GM12878 (cell line): ENCODE data around the gene ERFL. TPM values are rescaled to one million over a fixed set of nuclear protein-coding genes. Genes with fewer than 3 reads are reported as not detected.

Experiments
- ATF2 ChIP-seq: IDR thresholded peaks from 2 replicates; pipeline ENCODE4 v1.6.1; 2012; ENCODE audit warnings: low read length, inconsistent platforms
- DPF2 ChIP-seq: fragments of 450-650 bp; IDR thresholded peaks from 2 replicates; pipeline ENCODE4 v1.6.1; 2017; ENCODE audit warnings: mild to moderate bottlenecking
- JUND ChIP-seq: IDR thresholded peaks from 2 replicates; pipeline ENCODE4 v1.6.1; 2012; ENCODE audit warnings: low read depth, mild to moderate bottlenecking, low read length, improper control_type of control experiment, moderate library complexity
- MEF2A ChIP-seq: IDR thresholded peaks from 2 replicates; pipeline ENCODE4 v1.6.1; 2011; ENCODE audit warnings: low read depth, mild to moderate bottlenecking, low read length, moderate library complexity; ENCODE audit not compliant: insufficient read depth
- MEF2B ChIP-seq: fragments of 450-650 bp; IDR thresholded peaks from 2 replicates; pipeline ENCODE4 v1.6.1; 2018; ENCODE audit warnings: mild to moderate bottlenecking, moderate library complexity; ENCODE audit not compliant: partially characterized antibody, poor library complexity, severe bottlenecking
- NFXL1 ChIP-seq: fragments of 450-650 bp; IDR thresholded peaks from 2 replicates; pipeline ENCODE4 v1.6.1; 2017; ENCODE audit warnings: antibody characterized with exemption, mild to moderate bottlenecking, borderline replicate concordance
- POLR2AphosphoS5 ChIP-seq: IDR thresholded peaks from 2 replicates; pipeline ENCODE4 v1.6.1; 2011; ENCODE audit warnings: mild to moderate bottlenecking, low read length, inconsistent platforms
- SKIL ChIP-seq: fragments of 450-650 bp; IDR thresholded peaks from 2 replicates; pipeline ENCODE4 v1.6.1; 2017; ENCODE audit warnings: mild to moderate bottlenecking, low read depth, inconsistent platforms; ENCODE audit not compliant: poor library complexity, severe bottlenecking
- SMAD5 ChIP-seq: IDR thresholded peaks from 2 replicates; pipeline ENCODE4 v1.6.1; 2016; ENCODE audit warnings: antibody characterized with exemption, low read depth
- TAF1 ChIP-seq: IDR thresholded peaks from 2 replicates; pipeline ENCODE4 v1.6.1; 2011; ENCODE audit warnings: mild to moderate bottlenecking, low read depth, low read length, borderline replicate concordance
- TCF12 ChIP-seq: IDR thresholded peaks from 2 replicates; pipeline ENCODE4 v1.6.1; 2011; ENCODE audit warnings: low read depth, mild to moderate bottlenecking, low read length
- USF2 ChIP-seq: IDR thresholded peaks from 2 replicates; pipeline ENCODE4 v1.6.1; 2011; ENCODE audit warnings: low read depth, low read length, improper control_type of control experiment, borderline replicate concordance
- ZBTB40 ChIP-seq: fragments of 450-650 bp; IDR thresholded peaks from 2 replicates; pipeline ENCODE4 v1.6.1; 2016; ENCODE audit warnings: mild to moderate bottlenecking, moderate library complexity, borderline replicate concordance
- polyA plus RNA-seq, 11 experiments: library from polyadenylated mRNA; depleted of rRNA in 4 of 11; unstranded in 6 of 11; stranded (reverse) in 5 of 11; fragments of >200 nt; fragmentation: Nextera tagmentation in 4 of 11; fragmentation: Illumina TruSeq in 1 of 11; extraction: Ambion mirVana in 4 of 11; extraction: Trizol in 1 of 11; gene quantifications; 1 replicate in 1 of 11; 2 replicates in 10 of 11; pipeline versions ENCODE4 v1.2.1 to v1.2.3, GENCODE V29; 2011 to 2016; ENCODE audit warnings: inconsistent platforms in 2 of 11, missing spikeins in 2 of 11, low read depth in 1 of 11
- total RNA-seq, 4 experiments: library from RNA; depleted of rRNA in 3 of 4; stranded (reverse); fragments of >200 nt in 3 of 4; fragmentation: Illumina TruSeq in 1 of 4; extraction: Trizol in 1 of 4; gene quantifications; 2 replicates each; pipeline versions ENCODE4 v1.2.1 to v1.2.3, GENCODE V29; 2013 to 2021
- TF ChIP-seq, protein P1 (sequence below): IDR thresholded peaks from 2 replicates; pipeline ENCODE4 v1.6.1; 2012; ENCODE audit warnings: low read depth, low read length, improper control_type of control experiment

Gene ERFL
- total and polyA plus RNA-seq, 10 of the 15 experiments (the other 5 are each of a cell fraction or from before 2014, with no cell fraction given): 0.04 to 0.10 (median 0.05) TPM; not detected in 7

DNA sequence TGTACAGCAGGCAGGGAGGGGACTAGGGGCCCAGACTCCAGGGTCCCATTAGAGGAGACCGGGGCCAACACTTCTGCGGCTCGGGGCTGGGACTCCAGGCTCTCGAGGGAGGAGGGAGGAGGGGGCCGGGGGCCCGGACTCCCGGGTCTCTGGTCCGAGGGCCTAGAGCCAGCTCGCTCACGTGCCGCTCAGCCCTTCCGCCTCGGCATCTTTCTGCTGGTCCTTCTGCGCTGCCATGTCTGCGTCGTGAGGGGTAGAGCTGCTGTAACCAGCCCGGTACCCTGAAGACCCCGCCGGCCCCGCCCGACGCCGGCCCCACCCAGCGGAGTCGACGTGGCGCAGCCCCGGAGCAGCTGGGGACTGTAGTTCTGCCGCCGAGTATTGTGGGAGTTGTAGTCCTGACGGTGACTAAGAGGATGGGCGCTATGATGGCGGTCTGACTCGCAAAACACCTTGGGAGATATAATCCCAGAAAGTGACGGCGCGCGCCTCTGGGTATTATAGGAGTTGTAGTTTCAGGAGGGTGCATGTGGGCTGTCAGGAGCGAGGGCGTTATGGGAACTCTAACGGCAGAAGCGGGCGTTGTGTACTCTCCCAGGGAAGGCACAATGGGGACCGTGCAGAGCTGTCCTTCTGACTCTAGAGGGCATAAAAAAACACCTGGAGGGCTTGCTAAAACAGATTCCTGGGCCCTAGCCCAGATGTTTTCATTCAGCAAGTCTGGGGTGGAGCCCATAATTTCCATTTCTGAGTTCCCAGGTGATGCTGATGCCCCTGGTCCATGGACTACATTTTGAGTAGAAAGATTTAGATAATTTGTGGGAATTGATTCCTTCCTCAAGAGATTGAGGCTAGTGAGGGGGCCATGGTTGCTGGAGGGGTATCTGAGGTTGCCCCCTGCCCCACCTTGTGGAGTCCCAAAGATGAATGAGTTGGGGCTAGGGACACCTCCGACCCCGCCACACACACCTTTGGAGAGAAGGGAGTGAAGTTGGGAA lies 31.1 kb upstream of the ERFL start, which contains the start of gene RABAC1 (continued):
- TF ChIP-seq SKIL: no peak
- 0 out of 2 replicates have a peak, but pooled peaks have one; percentile 27 for TF ChIP-seq TAF1
- 0 out of 2 replicates have a peak, but pooled peaks have one; percentile 63 for TF ChIP-seq TCF12
- TF ChIP-seq DPF2: no peak
- TF ChIP-seq POLR2AphosphoS5: no peak
- TF ChIP-seq USF2: no peak
- no peak for TF ChIP-seq NFXL1
- TF ChIP-seq SMAD5: no peak
- TF ChIP-seq, protein P1, sequence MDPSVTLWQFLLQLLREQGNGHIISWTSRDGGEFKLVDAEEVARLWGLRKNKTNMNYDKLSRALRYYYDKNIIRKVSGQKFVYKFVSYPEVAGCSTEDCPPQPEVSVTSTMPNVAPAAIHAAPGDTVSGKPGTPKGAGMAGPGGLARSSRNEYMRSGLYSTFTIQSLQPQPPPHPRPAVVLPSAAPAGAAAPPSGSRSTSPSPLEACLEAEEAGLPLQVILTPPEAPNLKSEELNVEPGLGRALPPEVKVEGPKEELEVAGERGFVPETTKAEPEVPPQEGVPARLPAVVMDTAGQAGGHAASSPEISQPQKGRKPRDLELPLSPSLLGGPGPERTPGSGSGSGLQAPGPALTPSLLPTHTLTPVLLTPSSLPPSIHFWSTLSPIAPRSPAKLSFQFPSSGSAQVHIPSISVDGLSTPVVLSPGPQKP: no peak
- peak; percentile 24 for TF ChIP-seq MEF2B
- TF ChIP-seq ATF2: no peak
- no peak; the same call in 1 of the 2 replicates for TF ChIP-seq ZBTB40
- TF ChIP-seq MEF2A: no peak
- no peak for TF ChIP-seq JUND
